Activated CD4-positive, alpha-beta memory T cell treated with anti-CD3 and anti-CD28 coated beads for 36 hours (primary cell): ENCODE results near the gene FAP. TPM values are rescaled to one million over a fixed set of nuclear protein-coding genes. Genes with fewer than 3 reads are reported as not detected.

Source experiments
- CTCF ChIA-PET: fragments of 350-600 bp; sonication (Branson Sonifier 250); formaldehyde crosslinking; loops from one replicate; lab custom pipeline; 2021; ENCODE audit warnings: antibody characterized with exemption, inconsistent platforms; lab: Charles Lee
- POLR2A ChIA-PET: fragments of 350-600 bp; sonication (Branson Sonifier 250); formaldehyde crosslinking; loops from one replicate; lab custom pipeline; 2021; ENCODE audit warnings: antibody characterized with exemption; lab: Charles Lee
- DNase-seq: peaks from one replicate; pipeline ENCODE4 v3.0.0-alpha.2; 2020
- H3K27ac Mint-ChIP-seq: one replicate; pipeline ENCODE4 v1.8.0; 2021; ENCODE audit warnings: mixed read lengths
- H3K27me3 Mint-ChIP-seq: one replicate; pipeline ENCODE4 v1.8.0; 2021; ENCODE audit warnings: mixed read lengths
- H3K36me3 Mint-ChIP-seq: one replicate; pipeline ENCODE4 v1.8.0; 2021; ENCODE audit warnings: mixed read lengths
- H3K4me1 Mint-ChIP-seq: one replicate; pipeline ENCODE4 v1.8.0; 2021; ENCODE audit warnings: low read depth, mixed read lengths
- H3K4me3 Mint-ChIP-seq: one replicate; pipeline ENCODE4 v1.8.0; 2021; ENCODE audit warnings: mild to moderate bottlenecking, mixed read lengths
- H3K9me3 Mint-ChIP-seq: one replicate; pipeline ENCODE4 v1.8.0; 2021; ENCODE audit warnings: mixed read lengths
- intact Hi-C: fragments of 100-400 bp; cut with micrococcal nuclease; formaldehyde crosslinking; loops from one replicate; pipeline ENCODE4 v1.15.1; 2023
- total RNA-seq, 2 experiments: library from RNA; stranded (reverse); gene quantifications; one replicate each; pipeline ENCODE4 v1.2.3, GENCODE V29; 2021

FAP gene
- total RNA-seq, 2 experiments from 2014 or later, result not detected

DNA sequence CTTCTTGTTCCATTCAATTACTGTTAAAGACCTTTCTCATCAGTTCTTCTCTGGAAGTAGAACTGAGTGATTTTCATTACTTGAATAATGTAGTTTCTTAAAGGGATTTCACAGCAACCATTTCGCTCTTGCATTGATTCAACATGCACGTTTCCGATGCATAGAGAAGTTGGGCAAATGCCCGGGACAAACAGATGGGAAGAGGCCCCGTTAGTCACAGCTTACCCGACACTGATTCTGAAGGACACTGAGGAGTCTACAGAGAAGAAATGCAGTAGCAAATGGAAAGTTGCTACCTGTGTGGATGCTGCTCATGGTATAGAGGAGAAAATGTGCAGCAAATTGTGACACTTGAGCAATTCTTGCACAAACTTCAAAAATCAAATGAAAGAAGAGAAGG lies 58.9 kb downstream of the FAP start:
- peaks cover 4% of the 10 kb centered on the region for H3K27me3 Mint-ChIP-seq
- no peak overlapping the region for H3K4me3 Mint-ChIP-seq
- intact Hi-C loops, result no loop called here
- H3K27ac Mint-ChIP-seq, result no peak overlapping the region
- no peaks in the 10 kb centered on the region for H3K4me1 Mint-ChIP-seq
- DNase-seq, result no peak
- ChIA-PET POLR2A (no interaction called here), CTCF (no interaction called here)
- H3K36me3 Mint-ChIP-seq, result no peaks in the 10 kb centered on the region
- no peaks in the 10 kb centered on the region for H3K9me3 Mint-ChIP-seq

DNA sequence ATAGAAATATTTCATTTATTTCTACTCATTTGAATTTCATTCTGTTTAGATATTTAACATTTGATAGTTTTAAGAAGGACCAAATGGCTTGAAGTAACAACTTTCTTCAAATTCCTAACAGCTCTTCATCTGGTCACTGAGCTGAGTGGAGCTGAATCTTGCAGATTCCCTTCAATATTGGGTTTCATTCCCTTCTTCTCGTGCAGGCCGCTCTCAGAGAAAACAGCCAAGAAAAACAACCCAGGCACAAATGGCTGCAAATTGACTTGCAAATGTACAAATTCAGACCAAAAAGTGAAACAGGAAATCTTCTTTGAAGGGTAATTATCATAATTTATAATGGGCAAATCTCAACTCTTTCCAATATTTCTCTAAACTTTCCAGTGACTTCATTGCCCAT lies 60.9 kb downstream of the FAP start:
- Mint-ChIP-seq H3K36me3 (no peaks in the 10 kb centered on the region), H3K9me3 (no peaks in the 10 kb centered on the region), H3K27me3 (peaks cover 7% of the 10 kb centered on the region), H3K4me3 (no peak overlapping the region), H3K4me1 (no peaks in the 10 kb centered on the region), H3K27ac (no peak overlapping the region)
- ChIA-PET POLR2A (no interaction called here), CTCF (interaction anchor here (1.1 to 1.5 kb wide), 2 partner anchors 38 to 39 kb away, joined by 3 to 4 read pairs; no protein-coding TSS in a partner anchor)
- intact Hi-C loops, result no loop called here
- DNase-seq, result no peak

DNA sequence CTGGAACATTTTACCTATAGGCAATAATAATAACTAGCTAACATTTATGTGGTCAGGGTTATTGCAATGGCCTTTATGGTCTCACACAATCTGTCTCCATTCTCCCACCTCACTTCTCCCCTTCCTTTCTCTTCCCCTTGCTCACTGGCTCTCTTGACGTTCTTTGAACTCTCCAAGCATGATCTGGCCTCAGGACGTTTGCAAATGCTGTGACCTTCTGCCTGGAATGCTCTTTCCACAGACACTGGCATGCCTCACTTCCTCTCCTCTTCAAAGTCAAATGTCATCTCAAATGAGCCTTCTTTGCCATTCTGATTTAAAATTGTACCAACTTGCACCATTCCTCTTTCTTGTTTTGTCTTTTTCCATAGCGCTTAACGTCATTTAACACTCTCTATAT lies 65.9 kb downstream of the FAP start:
- no peak overlapping the region for H3K4me3 Mint-ChIP-seq
- no peak overlapping the region for H3K27ac Mint-ChIP-seq
- CTCF ChIA-PET, result no interaction called here
- peaks cover 5% of the 10 kb centered on the region for H3K4me1 Mint-ChIP-seq
- DNase-seq, result no peak
- intact Hi-C loops, result loop anchor here (2.0 kb wide), 1 partner anchor 20 kb away; no protein-coding TSS in a partner anchor
- POLR2A ChIA-PET, result no interaction called here
- no peaks in the 10 kb centered on the region for H3K36me3 Mint-ChIP-seq
- no peaks in the 10 kb centered on the region for H3K9me3 Mint-ChIP-seq
- peaks cover 17% of the 10 kb centered on the region for H3K27me3 Mint-ChIP-seq

DNA sequence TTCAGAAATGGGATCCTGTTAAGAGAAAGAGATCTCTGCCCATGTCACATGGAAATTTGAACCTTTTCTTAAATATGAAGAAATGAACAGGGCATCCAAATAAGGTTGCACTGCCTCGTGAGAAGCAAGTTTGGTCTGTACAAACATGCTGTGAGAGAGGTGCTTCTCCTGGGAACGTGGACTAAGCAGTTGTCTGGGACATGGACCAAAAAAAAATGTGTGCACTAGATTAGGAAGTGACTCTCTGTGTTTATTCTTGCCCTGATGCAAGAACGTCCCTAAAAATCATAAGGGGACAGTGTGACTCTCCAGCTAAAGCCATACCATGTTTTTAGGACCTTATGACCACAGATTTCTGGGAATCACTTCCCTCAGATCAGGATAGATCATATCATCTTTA lies 67.5 kb downstream of the FAP start:
- Mint-ChIP-seq H3K27ac (no peak overlapping the region), H3K4me1 (peaks cover 5% of the 10 kb centered on the region), H3K36me3 (no peaks in the 10 kb centered on the region), H3K4me3 (no peak overlapping the region), H3K27me3 (peaks cover 17% of the 10 kb centered on the region), H3K9me3 (no peaks in the 10 kb centered on the region)
- ChIA-PET POLR2A (no interaction called here), CTCF (interaction anchor here (0.9 to 1.2 kb wide), 2 partner anchors 22 to 50 kb away, joined by 3 read pairs; no protein-coding TSS in a partner anchor)
- intact Hi-C loops, result loop anchor here (2.0 kb wide), 1 partner anchor 21 kb away; no protein-coding TSS in a partner anchor
- no peak for DNase-seq

DNA sequence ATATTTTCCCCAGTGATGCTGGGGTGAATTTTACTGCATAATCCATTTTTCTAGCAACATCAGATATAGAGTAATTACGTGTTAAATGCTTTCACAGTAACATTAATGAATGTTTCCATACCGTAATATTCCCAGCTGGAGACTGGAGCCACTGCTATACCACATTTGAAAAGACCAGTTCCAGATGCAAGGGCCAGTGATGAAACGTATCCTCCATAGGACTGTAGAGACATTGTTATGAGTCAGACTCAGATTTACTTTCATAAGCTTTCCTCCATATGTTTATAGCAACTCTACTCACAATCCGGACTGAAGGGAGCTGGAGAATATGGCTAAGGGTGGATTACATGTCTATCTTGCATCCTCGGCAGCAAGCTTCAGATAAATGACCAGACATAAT lies 68.5 kb downstream of the FAP start:
- peaks cover 5% of the 10 kb centered on the region for H3K4me1 Mint-ChIP-seq
- CTCF ChIA-PET, result interaction anchor here (1.2 kb wide), 2 partner anchors 46 to 49 kb away, joined by 3 read pairs; no protein-coding TSS in a partner anchor
- H3K36me3 Mint-ChIP-seq, result no peaks in the 10 kb centered on the region
- H3K27me3 Mint-ChIP-seq, result peaks cover 15% of the 10 kb centered on the region
- POLR2A ChIA-PET, result no interaction called here
- H3K4me3 Mint-ChIP-seq, result no peak overlapping the region
- no peak for DNase-seq
- no peak overlapping the region for H3K27ac Mint-ChIP-seq
- intact Hi-C loops, result no loop called here
- no peaks in the 10 kb centered on the region for H3K9me3 Mint-ChIP-seq

DNA sequence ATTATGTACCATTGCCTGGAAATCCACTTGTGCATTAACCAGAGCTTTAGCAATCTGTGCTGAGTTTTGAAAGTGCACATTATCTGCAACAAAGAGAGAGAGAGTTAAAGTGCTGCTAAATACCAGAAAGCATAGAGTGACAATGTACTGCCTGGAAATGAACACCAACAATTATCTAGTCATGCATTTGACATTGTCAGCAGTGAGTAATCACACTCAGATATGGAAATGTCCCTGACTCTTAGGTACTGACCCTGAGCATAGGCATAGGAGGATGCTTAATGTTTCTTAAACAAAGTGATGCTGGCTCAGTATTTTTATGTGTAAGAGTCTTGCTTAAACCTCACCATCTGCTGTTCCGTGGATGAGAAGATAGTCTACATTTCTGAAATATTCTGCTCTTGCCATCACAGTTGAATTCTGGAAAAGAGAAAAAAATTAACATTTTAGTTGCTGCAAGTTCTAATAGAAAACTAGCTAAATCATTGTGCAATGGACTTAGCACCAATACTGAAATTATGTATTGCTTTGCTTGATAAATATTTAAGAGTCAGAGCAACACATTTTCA lies 70.4 kb downstream of the FAP start:
- Mint-ChIP-seq H3K4me3 (no peak overlapping the region), H3K36me3 (no peaks in the 10 kb centered on the region), H3K4me1 (peaks cover 5% of the 10 kb centered on the region), H3K9me3 (no peaks in the 10 kb centered on the region), H3K27me3 (peaks cover 21% of the 10 kb centered on the region), H3K27ac (no peak overlapping the region)
- intact Hi-C loops, result no loop called here
- CTCF ChIA-PET, result interaction anchor here (0.8 to 1.8 kb wide), 4 partner anchors 19 to 125 kb away, joined by 3 to 7 read pairs (median 6); no protein-coding TSS in a partner anchor
- no peak for DNase-seq
- POLR2A ChIA-PET, result no interaction called here

DNA sequence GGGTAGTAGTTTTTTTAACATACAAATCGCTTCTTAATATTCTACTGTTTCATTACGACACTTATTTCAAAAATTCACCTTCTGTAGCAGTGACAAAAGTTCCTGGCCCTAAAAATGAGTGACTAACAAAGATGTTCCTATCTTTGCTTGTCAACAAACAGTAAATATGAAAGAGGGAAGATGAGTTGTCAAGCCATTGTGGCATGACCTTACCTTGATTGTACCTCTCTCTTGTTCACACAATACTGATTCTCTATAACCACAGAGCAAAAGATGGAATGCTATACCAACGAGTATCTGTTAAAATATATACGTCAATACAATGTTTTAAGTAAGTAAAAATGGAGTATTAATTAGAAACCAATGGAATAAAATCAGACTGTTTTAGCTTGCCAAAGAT lies 76.5 kb downstream of the FAP start:
- ChIA-PET CTCF (interaction anchor here (1.0 to 2.8 kb wide), 4 partner anchors 11 to 132 kb away, joined by 3 to 15 read pairs (median 6); no protein-coding TSS in a partner anchor), POLR2A (no interaction called here)
- Mint-ChIP-seq H3K9me3 (no peaks in the 10 kb centered on the region), H3K36me3 (no peaks in the 10 kb centered on the region), H3K27me3 (peaks cover 24% of the 10 kb centered on the region), H3K4me3 (no peak overlapping the region), H3K4me1 (peaks cover 3% of the 10 kb centered on the region), H3K27ac (no peak overlapping the region)
- intact Hi-C loops, result no loop called here
- no peak for DNase-seq

DNA sequence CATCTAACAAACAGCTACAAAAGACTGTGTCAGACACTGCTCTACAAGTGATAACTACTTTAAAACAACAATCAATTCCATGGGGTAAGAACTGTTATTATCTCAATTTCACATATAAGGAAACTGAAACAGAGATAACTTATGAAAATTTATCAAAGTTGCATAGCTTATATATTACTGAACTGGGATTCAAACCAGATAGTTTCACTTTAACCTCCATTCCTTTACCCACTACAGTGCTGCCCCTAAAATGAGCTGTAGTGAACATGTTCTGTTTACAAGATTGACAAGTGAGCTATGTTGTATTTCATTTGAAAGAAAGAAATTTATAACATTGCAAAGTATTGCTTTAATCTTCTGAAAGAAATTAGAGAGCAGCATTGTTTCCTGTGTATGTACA lies 77.1 kb downstream of the FAP start:
- Mint-ChIP-seq H3K4me1 (peaks cover 3% of the 10 kb centered on the region), H3K27ac (no peak overlapping the region), H3K9me3 (no peaks in the 10 kb centered on the region), H3K27me3 (peaks cover 24% of the 10 kb centered on the region), H3K36me3 (no peaks in the 10 kb centered on the region), H3K4me3 (no peak overlapping the region)
- intact Hi-C loops, result no loop called here
- ChIA-PET CTCF (interaction anchor here (1.0 to 2.8 kb wide), 4 partner anchors 10 to 132 kb away, joined by 3 to 15 read pairs (median 6); no protein-coding TSS in a partner anchor), POLR2A (no interaction called here)
- DNase-seq, result no peak

DNA sequence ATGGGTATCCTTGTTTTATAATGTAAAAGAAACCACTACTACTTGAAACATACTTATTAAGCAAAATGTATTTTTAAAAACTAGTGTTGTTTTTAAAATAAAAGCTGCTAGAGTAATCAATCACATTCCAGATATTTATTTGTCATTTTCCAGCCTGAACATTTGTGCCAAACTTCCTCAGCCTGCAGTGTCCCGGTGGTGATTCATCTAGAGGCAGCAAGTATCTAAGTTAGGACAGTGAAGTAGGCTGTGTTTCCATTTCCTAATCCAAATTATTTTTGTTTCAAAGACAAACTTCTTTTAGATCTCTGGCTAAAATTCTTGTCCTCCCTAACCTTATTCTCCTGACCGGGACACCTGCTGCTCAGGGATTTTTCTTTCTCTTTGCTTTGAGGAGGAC lies 78.4 kb downstream of the FAP start:
- no peak overlapping the region for H3K4me3 Mint-ChIP-seq
- intact Hi-C loops, result no loop called here
- peaks cover 3% of the 10 kb centered on the region for H3K4me1 Mint-ChIP-seq
- no peaks in the 10 kb centered on the region for H3K36me3 Mint-ChIP-seq
- ChIA-PET POLR2A (no interaction called here), CTCF (interaction anchor here (0.8 to 2.8 kb wide), 2 partner anchors 9 to 11 kb away, joined by 3 to 15 read pairs; no protein-coding TSS in a partner anchor)
- no peaks in the 10 kb centered on the region for H3K9me3 Mint-ChIP-seq
- no peak overlapping the region for H3K27ac Mint-ChIP-seq
- H3K27me3 Mint-ChIP-seq, result peaks cover 25% of the 10 kb centered on the region
- DNase-seq, result no peak

DNA sequence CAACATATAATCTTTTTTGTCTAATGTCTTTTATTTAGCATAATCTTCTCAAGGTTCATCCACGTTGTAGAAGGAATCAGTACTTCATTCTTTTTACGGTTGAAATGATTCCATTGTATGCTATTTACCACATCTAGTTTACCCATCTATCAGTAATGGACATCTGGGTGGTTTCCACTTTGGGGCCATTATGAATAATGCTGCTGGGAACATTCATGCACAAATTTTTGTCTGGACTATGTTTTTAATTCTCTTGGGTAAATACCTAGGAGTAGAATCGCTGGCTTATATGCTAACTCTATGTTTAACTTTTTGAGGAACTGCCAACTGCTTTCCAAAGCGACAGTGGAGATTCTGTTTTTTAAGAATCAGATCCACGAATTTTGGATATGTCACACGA lies 83.8 kb downstream of the FAP start:
- no peak overlapping the region for H3K4me3 Mint-ChIP-seq
- peaks cover 22% of the 10 kb centered on the region for H3K27me3 Mint-ChIP-seq
- H3K36me3 Mint-ChIP-seq, result no peaks in the 10 kb centered on the region
- H3K4me1 Mint-ChIP-seq, result no peaks in the 10 kb centered on the region
- intact Hi-C loops, result no loop called here
- no peak overlapping the region for H3K27ac Mint-ChIP-seq
- no peak for DNase-seq
- no peaks in the 10 kb centered on the region for H3K9me3 Mint-ChIP-seq
- POLR2A ChIA-PET, result no interaction called here
- CTCF ChIA-PET, result interaction anchor here (1.0 to 1.3 kb wide), 3 partner anchors 12 to 139 kb away, joined by 3 to 6 read pairs (median 5); no protein-coding TSS in a partner anchor

DNA sequence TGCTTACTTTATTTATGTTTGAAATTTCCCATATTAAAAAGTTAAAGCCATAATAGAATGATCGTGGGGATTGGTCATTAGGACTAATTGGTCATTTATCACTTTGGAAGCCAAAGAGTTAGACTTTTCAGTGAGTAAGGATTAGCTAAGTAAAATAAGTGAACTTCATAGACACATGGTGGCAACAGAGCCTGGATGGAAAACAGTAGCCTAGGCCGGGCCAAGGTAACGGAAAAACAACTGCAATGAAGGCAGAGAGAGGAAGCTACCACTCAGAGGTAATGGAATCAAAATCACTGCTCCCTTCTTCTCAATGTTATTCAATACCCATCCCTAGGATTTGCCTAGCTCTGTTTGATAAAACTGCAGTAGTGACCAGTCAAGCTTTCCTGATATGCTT lies 87.1 kb downstream of the FAP start:
- POLR2A ChIA-PET, result no interaction called here
- intact Hi-C loops, result no loop called here
- Mint-ChIP-seq H3K36me3 (no peaks in the 10 kb centered on the region), H3K9me3 (no peaks in the 10 kb centered on the region), H3K27me3 (peaks cover 18% of the 10 kb centered on the region), H3K4me3 (no peak overlapping the region), H3K4me1 (peaks cover 4% of the 10 kb centered on the region), H3K27ac (no peak overlapping the region)
- no peak for DNase-seq
- CTCF ChIA-PET, result interaction anchor here (0.8 to 10.9 kb wide), 11 partner anchors 9 to 140 kb away, joined by 3 to 182 read pairs (median 3); no protein-coding TSS in a partner anchor

DNA sequence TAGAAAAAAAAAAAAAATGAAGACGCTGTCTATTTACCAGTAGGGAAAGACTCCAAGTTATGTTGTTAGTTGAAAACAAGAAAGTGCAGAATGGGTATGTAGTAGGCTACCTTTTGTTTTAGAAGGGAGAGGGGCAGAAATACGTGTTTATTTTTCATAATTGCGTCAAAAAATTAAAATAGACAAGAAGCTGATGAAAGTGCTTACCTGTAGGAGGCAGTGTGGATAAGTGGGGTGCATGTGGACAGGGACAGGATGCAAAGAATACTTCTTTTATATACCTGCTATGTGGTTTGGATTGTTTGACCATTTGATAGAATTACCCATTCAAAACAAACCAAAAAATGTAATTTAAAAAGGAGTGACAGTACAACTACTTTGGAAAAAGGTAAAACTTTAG lies 88.2 kb downstream of the FAP start:
- ChIA-PET CTCF (interaction anchor here (0.6 to 10.9 kb wide), 14 partner anchors 9 to 553 kb away, joined by 3 to 182 read pairs (median 4); no protein-coding TSS in a partner anchor), POLR2A (no interaction called here)
- Mint-ChIP-seq H3K9me3 (no peaks in the 10 kb centered on the region), H3K4me3 (no peak overlapping the region), H3K27me3 (peaks cover 20% of the 10 kb centered on the region), H3K4me1 (peaks cover 4% of the 10 kb centered on the region), H3K27ac (no peak overlapping the region), H3K36me3 (no peaks in the 10 kb centered on the region)
- DNase-seq, result no peak
- intact Hi-C loops, result no loop called here
